GM19452 (cell line): ENCODE measurements around the gene MRPL12.
"Not testable (repeated sequence)": the region's sequence is repeated elsewhere in the genome, so short reads cannot be mapped to it uniquely, and the experiment has no call there.

Experiments
- ATAC-seq: cut with Tn5 transposase; IDR thresholded peaks from one replicate; pipeline ENCODE4 v1.9.1; 2021; ENCODE audit not compliant: unreplicated experiment

Gene MRPL12

GRCh38 chr17:81737947-81738800 lies 35.0 kb downstream of the MRPL12 start:
- no peak for ATAC-seq

- no peak for ATAC-seq
These were observed 35.7 kb downstream of the MRPL12 start for GRCh38 chr17:81738801-81739393.

- ATAC-seq: not testable (repeated sequence)
These were observed 36.4 kb downstream of the MRPL12 start for GRCh38 chr17:81739593-81739992.

- ATAC-seq: no peak
These were observed 37.3 kb downstream of the MRPL12 start for GRCh38 chr17:81740395-81740961.

GRCh38 chr17:81741049-81741593 lies 38.0 kb downstream of the MRPL12 start:
- ATAC-seq: no peak

GRCh38 chr17:81741594-81742452 lies 38.7 kb downstream of the MRPL12 start:
- ATAC-seq: no peak
